K562 (cell line): Measurements from ENCODE around the gene COMMD4.
"Not testable (repeated sequence)": the region's sequence is repeated elsewhere in the genome, so short reads cannot be mapped to it uniquely, and the experiment has no call there.

ENCODE experiments used
- CEBPB ChIP-seq: fragments of 450-650 bp; IDR thresholded peaks from 2 replicates; pipeline ENCODE4 v1.6.1; 2016; ENCODE audit warnings: missing genetic modification characterization, missing compliant biosample characterization
- CREB5 ChIP-seq: fragments of 250-450 bp; sonication (Bioruptor Pico); IDR thresholded peaks from 2 replicates; pipeline ENCODE4 v1.5.0; 2020; ENCODE audit warnings: mild to moderate bottlenecking
- JUN ChIP-seq, 2 experiments: sonication (generic) in 1 of 2; formaldehyde crosslinking in 1 of 2; IDR thresholded peaks; 2 replicates each; pipeline versions ENCODE4 v1.6.1 to v1.8.0; 2012 to 2022; ENCODE audit warnings: borderline replicate concordance in 2 of 2, mild to moderate bottlenecking in 2 of 2, improper control_type of control experiment in 1 of 2, low read depth in 1 of 2, low read length in 1 of 2, missing genetic modification reagents in 1 of 2
- YY1 ChIP-seq, 3 experiments: IDR thresholded peaks; 2 replicates each; pipeline ENCODE4 v1.6.1; 2011; ENCODE audit warnings: low read length in 2 of 3, mild to moderate bottlenecking in 2 of 3, moderate library complexity in 2 of 3, borderline replicate concordance in 1 of 3, control low read depth in 1 of 3, low read depth in 1 of 3; ENCODE audit not compliant: insufficient read depth in 3 of 3, insufficient replicate concordance in 2 of 3, control insufficient read depth in 1 of 3, insufficient read length in 1 of 3; ENCODE audit errors: extremely low read depth in 1 of 3
- ZNF224 ChIP-seq: sonication (generic); formaldehyde crosslinking; IDR thresholded peaks from 2 replicates; pipeline ENCODE4 v1.8.0; 2022; ENCODE audit warnings: mild to moderate bottlenecking, missing genetic modification reagents
- ZZZ3 ChIP-seq: fragments of 450-650 bp; IDR thresholded peaks from 2 replicates; pipeline ENCODE4 v1.6.1; 2016; ENCODE audit warnings: antibody characterized with exemption, mild to moderate bottlenecking, moderate library complexity
- TF ChIP-seq, protein P1 (sequence below), 3 experiments: IDR thresholded peaks in 2 of 3; conservative IDR thresholded peaks in 1 of 3; 2 replicates each; pipeline ENCODE4 v1.5.1; 2011 to 2012; ENCODE audit warnings: low read length in 3 of 3, mild to moderate bottlenecking in 3 of 3, control low read depth in 2 of 3, improper control_type of control experiment in 1 of 3, inconsistent platforms in 1 of 3, low read depth in 1 of 3, mixed read lengths in 1 of 3, moderate library complexity in 1 of 3; ENCODE audit not compliant: insufficient read depth in 2 of 3
- TF ChIP-seq, protein P2 (sequence below): sonication (generic); formaldehyde crosslinking; IDR thresholded peaks from 2 replicates; pipeline ENCODE4 v1.9.0; 2022; ENCODE audit warnings: mild to moderate bottlenecking, missing genetic modification reagents

DNA sequence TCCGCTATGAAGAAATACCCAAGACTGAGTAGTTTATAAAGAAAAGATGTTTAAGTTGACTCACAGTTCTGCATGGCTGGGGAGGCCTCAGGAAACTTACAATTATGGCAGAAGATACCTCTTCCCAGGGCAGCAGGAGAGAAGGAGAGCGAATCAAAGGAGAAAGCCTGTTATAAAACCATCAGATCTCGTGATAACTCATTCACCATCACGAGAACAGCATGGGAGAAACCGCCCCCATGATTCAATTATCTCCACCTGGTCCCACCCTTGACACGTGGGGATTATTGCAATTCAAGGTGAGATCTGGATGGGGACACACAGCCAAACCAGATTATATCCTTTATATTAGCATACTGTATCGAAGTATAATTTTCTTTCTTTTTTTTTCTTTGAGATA, 3.8 kb upstream of the COMMD4 start:
- not testable (repeated sequence) for TF ChIP-seq JUN (IDR thresholded peaks at IDR 0.05; ENCODE audit: borderline replicate concordance, low read depth, low read length); JUN (CRISPR knock-in tag; IDR thresholded peaks at IDR 0.05; ENCODE audit: borderline replicate concordance); ZNF224 (CRISPR knock-in tag); CREB5 (CRISPR knock-in tag); YY1 (IDR thresholded peaks at IDR 0.05; ENCODE audit: borderline replicate concordance in 1 of 3, control insufficient read depth in 1 of 3, extremely low read depth in 1 of 3, insufficient read depth in 3 of 3, insufficient read length in 1 of 3, insufficient replicate concordance in 2 of 3, low read depth in 1 of 3, low read length in 2 of 3); ZZZ3; CEBPB (tag)
- TF ChIP-seq, protein P1, sequence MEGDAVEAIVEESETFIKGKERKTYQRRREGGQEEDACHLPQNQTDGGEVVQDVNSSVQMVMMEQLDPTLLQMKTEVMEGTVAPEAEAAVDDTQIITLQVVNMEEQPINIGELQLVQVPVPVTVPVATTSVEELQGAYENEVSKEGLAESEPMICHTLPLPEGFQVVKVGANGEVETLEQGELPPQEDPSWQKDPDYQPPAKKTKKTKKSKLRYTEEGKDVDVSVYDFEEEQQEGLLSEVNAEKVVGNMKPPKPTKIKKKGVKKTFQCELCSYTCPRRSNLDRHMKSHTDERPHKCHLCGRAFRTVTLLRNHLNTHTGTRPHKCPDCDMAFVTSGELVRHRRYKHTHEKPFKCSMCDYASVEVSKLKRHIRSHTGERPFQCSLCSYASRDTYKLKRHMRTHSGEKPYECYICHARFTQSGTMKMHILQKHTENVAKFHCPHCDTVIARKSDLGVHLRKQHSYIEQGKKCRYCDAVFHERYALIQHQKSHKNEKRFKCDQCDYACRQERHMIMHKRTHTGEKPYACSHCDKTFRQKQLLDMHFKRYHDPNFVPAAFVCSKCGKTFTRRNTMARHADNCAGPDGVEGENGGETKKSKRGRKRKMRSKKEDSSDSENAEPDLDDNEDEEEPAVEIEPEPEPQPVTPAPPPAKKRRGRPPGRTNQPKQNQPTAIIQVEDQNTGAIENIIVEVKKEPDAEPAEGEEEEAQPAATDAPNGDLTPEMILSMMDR (IDR thresholded peaks at IDR 0.05 in 2 of 3, conservative IDR thresholded peaks at IDR 0.05 in 1 of 3; ENCODE audit: insufficient read depth in 2 of 3, low read depth in 1 of 3, low read length in 3 of 3): not testable (repeated sequence)
- TF ChIP-seq, protein P2, sequence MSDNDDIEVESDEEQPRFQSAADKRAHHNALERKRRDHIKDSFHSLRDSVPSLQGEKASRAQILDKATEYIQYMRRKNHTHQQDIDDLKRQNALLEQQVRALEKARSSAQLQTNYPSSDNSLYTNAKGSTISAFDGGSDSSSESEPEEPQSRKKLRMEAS (CRISPR knock-in tag): not testable (repeated sequence)
